Keratinocyte (primary cell): ENCODE results near the gene ZFP36L1.

Experiments used
- EZH2 ChIP-seq: IDR thresholded peaks from one replicate; pipeline ENCODE4 v1.6.1; 2012; ENCODE audit warnings: inconsistent platforms, mild to moderate bottlenecking, low read length, moderate library complexity
- TF ChIP-seq, protein P1 (sequence below), 3 experiments: IDR thresholded peaks in 1 of 3; conservative IDR thresholded peaks in 1 of 3; optimal IDR thresholded peaks in 1 of 3; 2 replicates in 2 of 3; 3 replicates in 1 of 3; pipeline versions ENCODE3 to v1.5.1; 2011; ENCODE audit warnings: low read length in 3 of 3, mild to moderate bottlenecking in 3 of 3, moderate library complexity in 2 of 3, control low read depth in 1 of 3, inconsistent platforms in 1 of 3; ENCODE audit not compliant: insufficient read depth in 2 of 3; ENCODE audit errors: extremely low read depth in 1 of 3

DNA sequence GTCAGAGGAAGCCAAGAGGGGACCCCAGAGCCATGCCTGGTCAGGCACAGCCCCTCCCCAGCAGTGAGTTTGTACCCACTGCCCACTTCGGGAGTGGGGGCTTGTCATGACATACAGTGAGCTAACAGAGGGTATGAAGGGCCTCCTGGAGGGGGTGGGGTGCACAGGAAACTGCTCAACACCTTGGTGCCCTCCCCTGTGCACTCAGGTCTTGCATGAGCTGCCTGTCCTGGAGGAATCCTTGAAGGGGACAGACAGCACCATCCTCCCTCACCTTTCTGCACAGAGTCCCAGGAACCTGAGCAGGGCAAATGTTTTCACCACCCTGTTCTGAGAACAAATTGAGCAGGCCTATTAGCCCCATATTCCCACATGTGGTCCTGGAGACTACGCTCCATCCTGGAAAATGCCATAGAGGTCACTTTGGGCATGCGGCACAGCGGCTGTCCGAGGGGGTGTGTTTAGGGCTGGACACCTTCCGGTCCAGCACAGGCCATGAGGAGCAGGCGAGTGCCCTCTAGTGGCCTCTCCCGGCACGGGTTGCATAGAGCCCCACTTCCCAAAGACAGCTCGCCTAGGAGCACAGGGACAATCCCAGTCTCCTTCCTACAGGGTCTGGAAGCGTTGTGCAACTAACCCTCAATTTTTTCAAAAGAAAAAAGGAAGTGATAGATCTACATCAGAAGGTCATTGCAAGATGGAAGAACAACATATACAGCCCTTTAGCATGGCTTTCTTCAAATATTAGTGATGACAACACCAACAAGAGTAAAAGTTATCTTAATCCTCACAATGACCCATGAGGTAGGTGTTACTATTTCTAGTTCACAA is 31.9 kb upstream of the ZFP36L1 start:
- TF ChIP-seq, protein P1, sequence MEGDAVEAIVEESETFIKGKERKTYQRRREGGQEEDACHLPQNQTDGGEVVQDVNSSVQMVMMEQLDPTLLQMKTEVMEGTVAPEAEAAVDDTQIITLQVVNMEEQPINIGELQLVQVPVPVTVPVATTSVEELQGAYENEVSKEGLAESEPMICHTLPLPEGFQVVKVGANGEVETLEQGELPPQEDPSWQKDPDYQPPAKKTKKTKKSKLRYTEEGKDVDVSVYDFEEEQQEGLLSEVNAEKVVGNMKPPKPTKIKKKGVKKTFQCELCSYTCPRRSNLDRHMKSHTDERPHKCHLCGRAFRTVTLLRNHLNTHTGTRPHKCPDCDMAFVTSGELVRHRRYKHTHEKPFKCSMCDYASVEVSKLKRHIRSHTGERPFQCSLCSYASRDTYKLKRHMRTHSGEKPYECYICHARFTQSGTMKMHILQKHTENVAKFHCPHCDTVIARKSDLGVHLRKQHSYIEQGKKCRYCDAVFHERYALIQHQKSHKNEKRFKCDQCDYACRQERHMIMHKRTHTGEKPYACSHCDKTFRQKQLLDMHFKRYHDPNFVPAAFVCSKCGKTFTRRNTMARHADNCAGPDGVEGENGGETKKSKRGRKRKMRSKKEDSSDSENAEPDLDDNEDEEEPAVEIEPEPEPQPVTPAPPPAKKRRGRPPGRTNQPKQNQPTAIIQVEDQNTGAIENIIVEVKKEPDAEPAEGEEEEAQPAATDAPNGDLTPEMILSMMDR (optimal IDR thresholded peaks at IDR 0.05 in 1 of 3, IDR thresholded peaks at IDR 0.05 in 1 of 3, conservative IDR thresholded peaks at IDR 0.05 in 1 of 3; ENCODE audit: extremely low read depth in 1 of 3, insufficient read depth in 2 of 3, low read length in 3 of 3): peak; percentile 93 to 94 (median 94)
- no peak for TF ChIP-seq EZH2
